ENCODE results near the gene PTGS2. TPM values are rescaled to one million over a fixed set of nuclear protein-coding genes. Genes with fewer than 3 reads are reported as not detected.

PTGS2 gene
- total RNA-seq (2014; rRNA removed; shearing (Covaris generic)) (0.17 and 1.1 TPM in 2 replicates), polyA plus RNA-seq (2016; fragmentation: Nextera tagmentation; extraction: Ambion mirVana) (0.11 and 0.12 TPM in 2 replicates)
- long read RNA-seq, result 0 reads

- no peaks in the 10 kb centered on the region for H4K20me1 ChIP-seq (replicated peaks; ENCODE audit: insufficient read depth)
- H3K27me3 Mint-ChIP-seq (ENCODE audit: insufficient read depth, low read depth, poor library complexity), result peaks cover 11% of the 10 kb centered on the region
- H3K36me3 ChIP-seq (ENCODE audit: insufficient read depth), result no peaks in the 10 kb centered on the region
- H3F3A ChIP-seq (replicated peaks; ENCODE audit: low read depth), result no peaks in the 10 kb centered on the region
- peak within 1 kb of the TSS; percentile 94 for H2AFZ ChIP-seq
- peaks cover 11% of the 10 kb centered on the region for H3K4me1 Mint-ChIP-seq
- peaks cover 23% of the 10 kb centered on the region for H3K27me3 ChIP-seq (ENCODE audit: insufficient read depth)
- H3K27ac ChIP-seq (ENCODE audit: low read depth), result peak within 1 kb of the TSS; percentile 22; the same call in 1 of the 2 replicates
- ATAC-seq (peak; percentile 99), DNase-seq (ENCODE audit: low spot score) (peak; percentile 93)
- H3K9me3 Mint-ChIP-seq, result no peaks in the 10 kb centered on the region
- 0 out of 2 replicates have a peak, but pooled peaks cover 10% of the 10 kb centered on the region for H3K4me1 ChIP-seq (ENCODE audit: insufficient read depth)
- peak within 1 kb of the TSS; percentile 80 for H3K4me3 ChIP-seq
- TF ChIP-seq POLR2AphosphoS5 (IDR thresholded peaks at IDR 0.05; ENCODE audit: low read depth) (no peak; the same call in 1 of the 2 replicates), CTCF (conservative IDR thresholded peaks at IDR 0.05; ENCODE audit: low read depth in 2 of 2) (peak; percentile 41 to 64), CREB1 (CRISPR knock-in tag; IDR thresholded peaks at IDR 0.05; ENCODE audit: low read depth) (peak; percentile 78), JUNB (IDR thresholded peaks at IDR 0.05; ENCODE audit: unreplicated experiment) (no peak)
- H3K9me2 ChIP-seq (ENCODE audit: insufficient read depth), result no peaks in the 10 kb centered on the region
- H3K79me2 ChIP-seq (replicated peaks; ENCODE audit: insufficient read depth), result no peaks in the 10 kb centered on the region
- H3K4me2 ChIP-seq, result peak within 1 kb of the TSS; percentile 85
- H3K4me3 Mint-ChIP-seq, result peak within 1 kb of the TSS; percentile 93
- peak within 1 kb of the TSS; percentile 97 for H3K27ac Mint-ChIP-seq
- H3K36me3 Mint-ChIP-seq (ENCODE audit: low read depth), result no peaks in the 10 kb centered on the region
Measured at GRCh38 chr1:186680245-186681061, at the start of gene PTGS2. Gene PTGS2 (minus strand): TSS chr1:186680423. CDS start chr1:186680290, 133 bp downstream.

- Histone ChIP-seq H3K36me3 (ENCODE audit: insufficient read depth) (no peaks in the 10 kb centered on the region), H3F3A (replicated peaks; ENCODE audit: low read depth) (no peaks in the 10 kb centered on the region), H3K4me2 (no peak overlapping the region), H3K4me1 (ENCODE audit: insufficient read depth) (no peaks in the 10 kb centered on the region), H3K27me3 (ENCODE audit: insufficient read depth) (no peaks in the 10 kb centered on the region), H3K4me3 (no peak overlapping the region), H3K27ac (ENCODE audit: low read depth) (no peak overlapping the region), H3K9me2 (ENCODE audit: insufficient read depth) (no peaks in the 10 kb centered on the region), H2AFZ (no peak overlapping the region), H3K79me2 (replicated peaks; ENCODE audit: insufficient read depth) (no peaks in the 10 kb centered on the region), H4K20me1 (replicated peaks; ENCODE audit: insufficient read depth) (no peaks in the 10 kb centered on the region)
- DNase-seq (ENCODE audit: low spot score) (peak; percentile 80), ATAC-seq (no peak; the same call in 2 of the 3 replicates)
- Mint-ChIP-seq H3K4me1 (no peaks in the 10 kb centered on the region), H3K36me3 (ENCODE audit: low read depth) (no peaks in the 10 kb centered on the region), H3K4me3 (no peak overlapping the region), H3K9me3 (peaks cover 4% of the 10 kb centered on the region; the same call in 1 of the 3 replicates), H3K27me3 (ENCODE audit: insufficient read depth, low read depth, poor library complexity) (no peaks in the 10 kb centered on the region), H3K27ac (no peak overlapping the region)
- TF ChIP-seq CTCF (conservative IDR thresholded peaks at IDR 0.05; ENCODE audit: low read depth in 2 of 2), result peak; percentile 62 to 82
- TF ChIP-seq ZNF114 (CRISPR knock-in tag; IDR thresholded peaks at IDR 0.05), result no peak
Measured at GRCh38 chr1:186722711-186723309, 42.6 kb upstream of the PTGS2 start.
